Aorta (tissue), 5 donors: ENCODE results near the gene CORO6. TPM values are rescaled to one million over a fixed set of nuclear protein-coding genes. Genes with fewer than 3 reads are reported as not detected.
A peak's percentile ranks its signal among the peaks of the same experiment; 100 is the strongest.

Source experiments
- ATAC-seq: fragments of 200-7000 bp; cut with Tn5 transposase; one replicate; pipeline ENCODE4 v1.9.1; 2022; ENCODE audit warnings: moderate library complexity; ENCODE audit not compliant: low FRiP score
- DNase-seq, 2 donors: peaks; one replicate each; pipeline ENCODE4 v3.0.0-alpha.2; 2020
- H3K27ac ChIP-seq, 2 donors: one replicate each; pipeline ENCODE4 v1.5.1; 2013; ENCODE audit warnings: low read length in 2 of 2, mild to moderate bottlenecking in 2 of 2, moderate library complexity in 2 of 2, control low read depth in 1 of 2, inconsistent platforms in 1 of 2, low read depth in 1 of 2
- H3K27me3 ChIP-seq, 2 donors: one replicate each; pipeline ENCODE4 v1.6.1; 2013; ENCODE audit warnings: control low read depth in 1 of 2, low read length in 1 of 2, mild to moderate bottlenecking in 1 of 2, moderate library complexity in 1 of 2; ENCODE audit not compliant: insufficient read depth in 2 of 2, control insufficient read depth in 1 of 2
- H3K36me3 ChIP-seq, 2 donors: one replicate each; pipeline ENCODE4 v1.6.1; 2013; ENCODE audit warnings: control low read depth in 1 of 2, low read length in 1 of 2, mild to moderate bottlenecking in 1 of 2; ENCODE audit not compliant: insufficient read depth in 2 of 2, control insufficient read depth in 1 of 2
- H3K4me1 ChIP-seq, 2 donors: one replicate each; pipeline ENCODE4 v1.6.1; 2013; ENCODE audit warnings: low read length in 2 of 2, control low read depth in 1 of 2, mild to moderate bottlenecking in 1 of 2, moderate library complexity in 1 of 2; ENCODE audit not compliant: insufficient read depth in 2 of 2, control insufficient read depth in 1 of 2
- H3K4me3 ChIP-seq, 2 donors: one replicate each; pipeline ENCODE4 v1.5.1; 2013; ENCODE audit warnings: low read length in 2 of 2, control low read depth in 1 of 2, mild to moderate bottlenecking in 1 of 2
- H3K9me3 ChIP-seq: one replicate; pipeline ENCODE4 v1.6.1; 2013; ENCODE audit warnings: mild to moderate bottlenecking, low read length; ENCODE audit not compliant: control insufficient read depth
- WGBS, 2 donors: extraction: QIAGEN DNeasy Blood & Tissue Kit; methylation state at CpG; one replicate each; pipeline ENCODE4 v1.1.7; 2013; 5-methylcytosine and 5-hydroxymethylcytosine counted together
- intact Hi-C, 2 donors: fragments of 100-400 bp; cut with DNase I; formaldehyde crosslinking; loops; one replicate each; pipeline versions ENCODE4 v1.14.2 to v1.15.0; 2022
- polyA plus RNA-seq, 2 donors: library from polyadenylated mRNA; stranded (reverse); fragments of 200-250 nt; gene quantifications; one replicate each; pipeline ENCODE4 v1.2.3, GENCODE V29; 2013
- total RNA-seq, 2 donors: library from RNA; stranded (reverse); fragmentation: NEBNext Ultra II Directional; extraction: Animal tissue kit (Norgen Biotek cat#: 25700); gene quantifications; one replicate each; pipeline ENCODE4 v1.2.1, GENCODE V29; 2021
- donor health status: healthy with polysubstance abuse.
- donor health status: Bipolar disorder and iron deficiency.
- donor health status: DM: no; HTN: no; CAD: no.
- donor health status: DM: no; HTN: no; CAD: no.
- donor health status: DM: yes; HTN: yes; CAD: no.

CORO6 gene
- total and polyA plus RNA-seq, 4 donors: 2.9 to 51.6 (median 11.1) TPM

DNA sequence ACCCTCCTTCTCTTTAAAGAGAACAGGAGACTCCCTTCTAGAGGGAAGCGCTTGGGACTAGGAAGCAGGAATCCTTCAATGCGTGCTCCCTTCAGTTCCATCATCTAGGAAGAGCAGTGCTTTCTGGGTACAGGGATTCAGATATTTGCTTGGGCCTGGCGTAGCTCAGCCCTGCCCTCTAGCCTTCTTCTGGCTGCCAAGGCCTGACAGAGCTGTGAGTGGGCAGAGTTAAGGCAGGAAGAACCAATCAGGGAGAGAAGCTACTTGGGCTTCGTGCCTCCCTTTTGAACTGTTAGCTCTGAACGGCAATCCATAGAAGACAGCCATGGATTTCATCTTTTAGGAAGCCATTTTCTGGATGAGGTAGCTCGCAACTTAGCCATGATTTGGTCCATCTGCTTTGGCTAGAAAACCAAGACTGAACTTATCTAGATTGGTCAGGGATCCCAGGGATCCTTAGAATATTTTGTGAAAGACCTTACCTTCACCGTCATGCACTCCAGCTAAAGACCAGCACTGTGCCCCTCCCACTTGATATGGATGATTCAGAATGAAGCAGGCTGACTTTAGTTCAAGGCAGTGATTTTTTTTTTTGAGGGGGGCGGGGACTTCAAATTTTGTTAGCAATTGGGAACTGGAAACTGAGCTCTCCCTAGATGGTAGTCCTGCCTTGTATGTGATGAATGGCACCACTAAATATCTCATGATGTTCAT, 2.5 kb upstream of the CORO6 start:
- Histone ChIP-seq H3K4me3 (no peak overlapping the region), H3K36me3 (no peaks in the 10 kb centered on the region), H3K9me3 (no peaks in the 10 kb centered on the region), H3K27ac (no peak overlapping the region), H3K4me1 (no peaks in the 10 kb centered on the region), H3K27me3 (no peaks in the 10 kb centered on the region)
- DNase-seq (no peak), ATAC-seq (peak; percentile 23)
- intact Hi-C loops: no loop called here
- WGBS, 2 donors: 75 to 76% methylated on average over 8 of the region's 8 CpGs

DNA sequence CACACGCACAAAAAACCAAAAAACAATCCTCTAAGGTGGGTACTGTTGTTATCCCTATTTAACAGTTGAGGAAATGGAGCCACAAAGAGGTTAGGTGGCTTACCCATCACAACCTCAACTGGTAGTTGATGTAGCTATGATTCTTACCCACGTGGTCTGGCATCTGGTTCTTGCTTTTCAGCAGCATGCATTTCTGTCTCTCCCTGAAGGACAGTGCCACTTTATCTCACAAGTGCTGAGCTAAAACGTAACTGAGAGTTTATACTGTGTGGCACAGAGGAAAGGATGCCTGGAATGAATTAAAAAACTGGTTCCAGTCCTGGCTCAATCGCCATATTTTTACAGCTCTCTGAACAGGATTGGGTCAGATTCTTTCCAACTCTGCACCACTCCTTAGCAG, 1.9 kb upstream of the CORO6 start:
- Histone ChIP-seq H3K27me3 (no peaks in the 10 kb centered on the region), H3K27ac (no peak overlapping the region), H3K9me3 (no peaks in the 10 kb centered on the region), H3K4me1 (no peaks in the 10 kb centered on the region), H3K4me3 (no peak overlapping the region), H3K36me3 (no peaks in the 10 kb centered on the region)
- ATAC-seq (no peak), DNase-seq (no peak)
- intact Hi-C loops: loop anchor here in 1 of 2 donors (5.0 kb wide), 2 partner anchors 37 to 153 kb away; partner anchors contain the start of gene GIT1
- WGBS, 2 donors: 67 to 74% methylated on average over 4 of the region's 4 CpGs

DNA sequence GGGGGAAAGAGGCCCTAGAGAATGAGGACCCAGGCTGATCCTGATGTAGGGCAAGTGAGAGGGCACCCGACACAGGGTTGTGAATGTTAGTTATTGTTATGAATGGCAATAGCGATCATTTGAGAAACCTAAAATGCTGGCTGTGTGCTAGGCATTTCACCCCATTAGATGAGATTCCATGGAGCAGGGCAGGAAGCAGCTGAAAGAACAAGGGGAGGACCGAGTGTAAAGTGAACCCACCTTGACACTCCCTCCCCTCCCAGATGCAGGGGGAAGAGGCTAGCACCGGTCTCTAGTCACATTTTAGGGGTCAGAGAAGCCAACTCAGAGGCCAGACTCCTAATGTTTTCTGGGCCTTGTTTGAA, 553 bp upstream of the CORO6 start:
- Histone ChIP-seq H3K27ac (no peak overlapping the region), H3K4me1 (no peaks in the 10 kb centered on the region), H3K4me3 (no peak overlapping the region), H3K27me3 (no peaks in the 10 kb centered on the region), H3K36me3 (no peaks in the 10 kb centered on the region), H3K9me3 (no peaks in the 10 kb centered on the region)
- ATAC-seq (no peak), DNase-seq (no peak)
- intact Hi-C loops: loop anchor here in 1 of 2 donors (5.0 kb wide), 2 partner anchors 36 to 154 kb away; partner anchors contain the start of gene GIT1
- WGBS, 2 donors: 63 to 71% methylated on average over 4 of the region's 4 CpGs

DNA sequence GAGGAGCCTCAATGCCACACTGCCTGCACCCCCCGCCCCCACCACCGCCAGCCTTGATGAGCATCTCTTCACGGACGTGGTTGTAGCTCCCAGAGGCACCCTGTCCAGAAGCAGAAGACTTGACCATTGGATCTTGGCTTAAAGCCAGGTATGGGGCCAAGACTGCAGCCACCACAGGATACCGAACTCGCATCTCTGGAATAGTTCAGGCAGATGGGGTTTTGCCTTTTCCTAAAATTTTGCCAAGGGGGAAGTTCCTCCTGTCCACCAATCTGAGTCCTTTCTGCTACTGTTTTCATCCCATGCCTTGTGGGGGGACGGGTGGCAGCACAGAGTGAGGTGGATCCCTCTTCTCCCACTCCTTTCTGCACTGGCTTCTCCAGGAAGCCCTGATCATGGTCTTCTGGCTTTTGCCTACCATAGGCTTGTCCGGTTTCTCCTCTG, 939 bp downstream of the CORO6 start:
- intact Hi-C loops: loop anchor here in 1 of 2 donors (5.0 kb wide), 2 partner anchors 34 to 156 kb away; partner anchors contain the start of gene GIT1
- H3K9me3 ChIP-seq: no peaks in the 10 kb centered on the region
- no peaks in the 10 kb centered on the region for H3K4me1 ChIP-seq
- DNase-seq (no peak), ATAC-seq (no peak)
- H3K4me3 ChIP-seq: peak overlapping the region in 1 of 2 donors; percentile 51
- no peaks in the 10 kb centered on the region for H3K36me3 ChIP-seq
- H3K27me3 ChIP-seq: no peaks in the 10 kb centered on the region
- no peak overlapping the region for H3K27ac ChIP-seq
- 76 to 78% methylated on average over 8 of the region's 8 CpGs for WGBS, 2 donors

DNA sequence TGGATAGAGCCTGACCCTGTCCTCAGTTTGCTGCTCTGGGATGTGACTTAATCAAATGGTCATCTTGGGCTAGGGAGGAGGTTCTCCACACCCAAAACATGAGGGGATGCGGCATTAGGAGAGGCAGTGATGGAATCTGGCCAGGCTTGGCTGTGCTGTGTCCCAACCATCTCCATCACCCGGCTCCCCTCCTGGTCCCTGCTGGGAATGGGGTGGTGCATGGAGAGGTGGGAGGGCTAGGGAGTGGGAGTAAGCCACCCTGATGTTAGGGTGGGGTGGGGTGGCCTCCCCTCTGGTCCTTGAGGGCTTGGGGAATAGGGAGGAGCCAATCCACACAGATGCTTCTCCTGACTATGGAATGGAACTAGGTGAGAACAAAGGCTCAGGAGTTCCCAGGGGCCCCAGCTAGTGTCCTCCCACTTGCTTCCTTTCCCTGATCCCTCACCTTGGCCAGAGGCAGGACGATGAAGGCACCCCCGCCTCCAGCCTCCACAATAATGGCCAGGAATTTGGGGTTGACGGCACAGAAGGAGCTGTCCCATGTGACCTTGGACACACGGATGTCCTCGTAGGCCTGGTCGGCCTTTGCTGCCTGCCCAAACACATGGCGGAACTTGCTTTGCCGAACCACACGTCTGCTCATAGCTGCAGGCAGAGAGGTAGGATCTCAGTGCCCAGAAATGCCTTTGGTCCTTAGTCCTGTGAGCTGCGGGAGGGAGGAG, 1.8 kb downstream of the CORO6 start:
- intact Hi-C loops: loop anchor here in 1 of 2 donors (5.0 kb wide), 2 partner anchors 34 to 156 kb away; partner anchors contain the start of gene GIT1
- H3K36me3 ChIP-seq: no peaks in the 10 kb centered on the region
- no peaks in the 10 kb centered on the region for H3K4me1 ChIP-seq
- WGBS, 2 donors: 95 to 97% methylated on average over 12 of the region's 12 CpGs
- H3K27me3 ChIP-seq: no peaks in the 10 kb centered on the region
- ATAC-seq (no peak), DNase-seq (no peak)
- H3K27ac ChIP-seq: no peak overlapping the region
- no peaks in the 10 kb centered on the region for H3K9me3 ChIP-seq
- no peak overlapping the region for H3K4me3 ChIP-seq

DNA sequence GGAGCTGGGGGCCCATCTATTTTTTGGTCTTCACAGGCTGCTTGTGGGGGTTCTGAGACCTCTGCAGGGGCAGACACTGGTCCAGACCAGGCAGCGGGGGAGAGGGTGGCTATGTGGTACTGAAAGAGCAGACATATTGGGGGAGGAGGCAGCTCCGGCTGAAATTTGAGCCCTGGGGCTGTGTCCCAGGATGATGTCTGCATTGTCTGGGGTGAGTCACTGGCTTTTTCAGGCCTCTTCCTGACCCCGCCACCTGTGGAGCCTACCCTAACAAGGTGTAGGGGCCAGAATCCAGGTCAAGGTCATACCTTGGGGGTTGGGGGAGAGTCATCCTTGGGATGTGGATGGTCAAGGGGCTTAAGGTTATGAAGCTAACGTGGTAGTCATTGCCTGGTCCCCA, 2.4 kb downstream of the CORO6 start:
- 96 to 97% methylated on average over 4 of the region's 4 CpGs for WGBS, 2 donors
- no peaks in the 10 kb centered on the region for H3K4me1 ChIP-seq
- no peak for ATAC-seq
- H3K27ac ChIP-seq: no peak overlapping the region
- intact Hi-C loops: loop anchor here in 1 of 2 donors (5.0 kb wide), 2 partner anchors 33 to 157 kb away; partner anchors contain the start of gene GIT1
- H3K9me3 ChIP-seq: no peaks in the 10 kb centered on the region
- no peaks in the 10 kb centered on the region for H3K27me3 ChIP-seq
- H3K36me3 ChIP-seq: no peaks in the 10 kb centered on the region
- DNase-seq: no peak
- no peak overlapping the region for H3K4me3 ChIP-seq

DNA sequence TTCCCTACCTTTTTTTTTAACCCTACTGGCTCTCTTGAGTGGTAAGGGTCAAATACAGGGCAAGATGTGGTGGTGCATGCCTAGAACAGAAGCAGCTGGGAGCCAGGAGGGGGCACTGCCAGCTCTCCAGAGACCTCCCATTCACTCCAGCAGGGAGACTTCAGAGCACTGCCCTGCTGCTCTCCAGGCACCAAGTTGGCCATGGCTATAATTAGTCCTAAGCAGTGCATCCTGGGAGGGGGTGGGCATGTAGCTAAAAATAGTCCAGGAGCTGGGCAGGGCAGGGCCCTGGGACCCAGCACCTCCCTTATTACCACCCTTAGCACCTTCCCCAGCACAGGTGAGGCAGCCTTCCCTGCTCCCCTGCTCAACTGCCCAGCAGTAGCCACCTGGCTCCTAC, 3.5 kb downstream of the CORO6 start:
- H3K36me3 ChIP-seq: no peaks in the 10 kb centered on the region
- H3K27me3 ChIP-seq: no peaks in the 10 kb centered on the region
- ATAC-seq (no peak), DNase-seq (no peak)
- H3K4me1 ChIP-seq: no peaks in the 10 kb centered on the region
- H3K27ac ChIP-seq: no peak overlapping the region
- H3K9me3 ChIP-seq: no peaks in the 10 kb centered on the region
- intact Hi-C loops: no loop called here
- no peak overlapping the region for H3K4me3 ChIP-seq

DNA sequence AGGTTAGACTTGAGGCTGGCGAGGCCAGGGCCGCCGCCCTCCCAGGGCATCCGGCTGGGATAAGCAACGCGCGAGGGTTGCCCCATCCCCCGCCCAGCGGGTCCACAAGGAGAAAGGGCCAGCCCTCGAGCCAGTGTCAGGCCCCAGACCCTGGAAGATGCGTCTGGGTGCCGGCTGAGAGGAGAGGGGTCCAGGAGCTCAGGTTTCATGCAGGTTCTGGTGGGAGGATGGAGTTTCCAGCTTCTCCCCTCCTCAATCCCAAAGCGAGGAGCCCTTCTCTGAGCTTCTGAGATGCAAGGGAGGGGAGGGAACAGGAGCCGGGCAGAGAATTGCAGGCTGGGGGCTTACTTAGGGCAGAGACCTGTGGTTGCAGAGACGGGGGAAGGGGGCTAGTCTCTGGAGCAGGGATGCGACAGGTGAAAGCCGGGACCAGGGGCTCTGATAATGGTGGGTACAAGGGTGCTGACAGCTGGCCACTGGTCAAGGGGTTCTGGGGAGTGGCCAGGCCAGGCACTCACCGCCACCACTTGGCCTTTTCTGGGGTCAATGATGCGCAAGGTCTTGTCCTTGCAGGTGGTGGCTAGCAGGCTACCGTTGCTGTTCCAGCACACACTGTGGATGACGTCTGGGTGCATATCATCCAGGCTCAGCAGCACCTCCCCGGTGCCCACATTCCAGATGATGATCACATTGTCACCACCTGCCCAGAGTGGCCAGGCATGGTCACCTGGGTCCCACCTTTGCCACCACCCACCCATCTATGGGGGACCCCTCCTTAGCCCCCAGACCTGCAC, 4.2 kb downstream of the CORO6 start:
- DNase-seq (no peak), ATAC-seq (no peak)
- WGBS, 2 donors: 54 to 55% methylated on average over 22 of the region's 22 CpGs
- Histone ChIP-seq H3K9me3 (no peaks in the 10 kb centered on the region), H3K36me3 (no peaks in the 10 kb centered on the region), H3K27me3 (no peaks in the 10 kb centered on the region), H3K27ac (no peak overlapping the region), H3K4me1 (no peaks in the 10 kb centered on the region), H3K4me3 (no peak overlapping the region)
- intact Hi-C loops: no loop called here
